GM12878 (cell line): ENCODE data around the gene HEBP1. TPM values are rescaled to one million over a fixed set of nuclear protein-coding genes. Genes with fewer than 3 reads are reported as not detected.

ENCODE experiments used
- ATAC-seq: fragments of 200-7000 bp; cut with Tn5 transposase; 3 replicates; pipeline ENCODE4 v1.9.1; 2020; ENCODE audit warnings: mild to moderate bottlenecking, moderate library complexity
- BruUV-seq: library from RNA; stranded (reverse); fragments of 400-500 nt; replicated peaks from 2 replicates; lab custom pipeline; 2021; lab: Mats Ljungman, UMichigan
- CTCF ChIA-PET: fragments of 300-600 bp; sonication (Branson Sonifier 250); formaldehyde crosslinking; extraction: SDS; loops from one replicate; lab custom pipeline; 2021; ENCODE audit warnings: inconsistent platforms; lab: Yijun Ruan, JAX
- POLR2A ChIA-PET: fragments of 350-600 bp; formaldehyde crosslinking; extraction: SDS; loops from one replicate; lab custom pipeline; 2021; ENCODE audit warnings: inconsistent platforms; lab: Charles Lee
- RAD21 ChIA-PET: fragments of 300-600 bp; sonication (Branson Sonifier 250); formaldehyde crosslinking; loops from one replicate; lab custom pipeline; 2023; ENCODE audit warnings: antibody characterized with exemption; ENCODE audit not compliant: unreplicated experiment; lab: Charles Lee
- SMC1A ChIA-PET: fragments of 300-600 bp; sonication (Branson Sonifier 250); formaldehyde crosslinking; loops from one replicate; lab custom pipeline; 2023; ENCODE audit not compliant: unreplicated experiment, uncharacterized antibody; lab: Charles Lee
- DNase-seq: peaks from one replicate; pipeline ENCODE4 v3.0.0-alpha.2; 2011; ENCODE audit warnings: low read depth, low spot score
- FAIRE-seq: peaks from 3 replicates; lab custom pipeline; 2011; peaks lifted over from hg19 to GRCh38; lab: Jason Lieb, UNC
- H2AFZ ChIP-seq: 2 replicates; pipeline ENCODE4 v1.6.0; 2011; ENCODE audit warnings: low read depth, low read length, control low read depth; ENCODE audit not compliant: control insufficient read depth
- H3K27ac ChIP-seq: 2 replicates; pipeline ENCODE4 v1.5.1; 2011; ENCODE audit warnings: control low read depth; ENCODE audit not compliant: control insufficient read depth, insufficient read depth
- H3K27me3 ChIP-seq, 2 experiments: replicated peaks in 1 of 2; 2 replicates each; pipeline versions ENCODE4 v1.6.0 to v1.6.1; 2011; ENCODE audit warnings: low read length in 1 of 2; ENCODE audit not compliant: control insufficient read depth in 2 of 2, insufficient read depth in 2 of 2
- H3K36me3 ChIP-seq, 2 experiments: 2 replicates each; pipeline ENCODE4 v1.5.1; 2011; ENCODE audit warnings: low read length in 1 of 2; ENCODE audit not compliant: control insufficient read depth in 2 of 2, insufficient read depth in 2 of 2
- H3K4me1 ChIP-seq: 2 replicates; pipeline ENCODE4 v1.6.1; 2011; ENCODE audit warnings: mild to moderate bottlenecking, low read length, moderate library complexity, mixed read lengths; ENCODE audit not compliant: control insufficient read depth, insufficient read depth
- H3K4me2 ChIP-seq: 2 replicates; pipeline ENCODE4 v1.6.0; 2011; ENCODE audit warnings: control low read depth; ENCODE audit not compliant: control insufficient read depth, insufficient read depth
- H3K4me3 ChIP-seq: fragments of 200-600 bp; sonication (generic); 2 replicates; pipeline ENCODE4 v1.5.1; 2016
- H3K79me2 ChIP-seq: 2 replicates; pipeline ENCODE4 v1.6.0; 2011; ENCODE audit warnings: low read length; ENCODE audit not compliant: control insufficient read depth, insufficient read depth
- H3K9ac ChIP-seq: 2 replicates; pipeline ENCODE4 v1.8.0; 2011; ENCODE audit warnings: low read length, control low read depth, mixed read lengths; ENCODE audit not compliant: control insufficient read depth, insufficient read depth
- H3K9me3 ChIP-seq: replicated peaks from 3 replicates; pipeline ENCODE4 v1.5.1; 2011; ENCODE audit warnings: mild to moderate bottlenecking, low read length; ENCODE audit not compliant: control insufficient read depth, insufficient read depth
- H4K20me1 ChIP-seq: 2 replicates; pipeline ENCODE4 v1.6.0; 2011; ENCODE audit not compliant: control insufficient read depth, insufficient read depth
- BCL11A ChIP-seq: IDR thresholded peaks from 2 replicates; pipeline ENCODE4 v1.6.1; 2011; ENCODE audit warnings: low read depth, low read length
- BHLHE40 ChIP-seq, 2 experiments: fragments of 450-650 bp in 1 of 2; IDR thresholded peaks; 2 replicates each; pipeline ENCODE4 v1.6.1; 2011 to 2017; ENCODE audit warnings: low read depth in 2 of 2, borderline replicate concordance in 1 of 2, improper control_type of control experiment in 1 of 2, low read length in 1 of 2, mild to moderate bottlenecking in 1 of 2
- CHD2 ChIP-seq: IDR thresholded peaks from 2 replicates; pipeline ENCODE4 v1.6.1; 2011; ENCODE audit warnings: low read depth, low read length, improper control_type of control experiment, borderline replicate concordance
- FOXK2 ChIP-seq: fragments of 450-650 bp; IDR thresholded peaks from 2 replicates; pipeline ENCODE4 v1.6.1; 2017; ENCODE audit warnings: mild to moderate bottlenecking, moderate library complexity
- GATAD2B ChIP-seq: fragments of 450-650 bp; conservative IDR thresholded peaks from 2 replicates; pipeline ENCODE4 v1.6.1; 2017; ENCODE audit warnings: low read depth, mild to moderate bottlenecking, moderate library complexity
- MXI1 ChIP-seq: fragments of 150-350 bp; IDR thresholded peaks from 2 replicates; pipeline ENCODE4 v1.6.1; 2011; ENCODE audit warnings: low read depth, mild to moderate bottlenecking, inconsistent platforms, low read length, improper control_type of control experiment
- PBX3 ChIP-seq: IDR thresholded peaks from 2 replicates; pipeline ENCODE4 v1.6.1; 2011; ENCODE audit warnings: mild to moderate bottlenecking, low read depth, low read length, moderate library complexity; ENCODE audit not compliant: insufficient replicate concordance
- RAD21 ChIP-seq: IDR thresholded peaks from 2 replicates; pipeline ENCODE4 v1.6.1; 2011; ENCODE audit warnings: mild to moderate bottlenecking, low read depth, low read length, moderate library complexity; ENCODE audit not compliant: insufficient read depth
- RAD51 ChIP-seq: fragments of 450-650 bp; IDR thresholded peaks from 2 replicates; pipeline ENCODE4 v1.6.1; 2016; ENCODE audit warnings: moderate library complexity, mild to moderate bottlenecking, inconsistent platforms
- RBBP5 ChIP-seq: fragments of 200-600 bp; sonication (generic); conservative IDR thresholded peaks from 2 replicates; pipeline ENCODE4 v1.6.1; 2016
- ZBED1 ChIP-seq: IDR thresholded peaks from 2 replicates; pipeline ENCODE4 v1.6.1; 2016; ENCODE audit warnings: borderline replicate concordance
- ZNF24 ChIP-seq: fragments of 450-650 bp; IDR thresholded peaks from 2 replicates; pipeline ENCODE4 v1.6.1; 2017; ENCODE audit warnings: antibody characterized with exemption, mild to moderate bottlenecking
- ZNF622 ChIP-seq: fragments of 450-650 bp; IDR thresholded peaks from 2 replicates; pipeline ENCODE4 v1.6.1; 2017; ENCODE audit warnings: mild to moderate bottlenecking, inconsistent platforms
- WGBS: methylation state at CpG from one replicate; pipeline ENCODE4 v1.1.6; 2016; ENCODE audit warnings: low lambda C conversion rate; ENCODE audit not compliant: insufficient replicate concordance, insufficient coverage; ENCODE audit errors: missing lambda C conversion rate; 5-methylcytosine and 5-hydroxymethylcytosine counted together
- in situ Hi-C: fragments of 300-500 bp; cut with MboI; formaldehyde crosslinking; loops from 9 replicates; pipeline ENCODE4 v1.14.3; 2018; ENCODE audit warnings: mixed read lengths
- intact Hi-C: fragments of 100-400 bp; cut with micrococcal nuclease; formaldehyde crosslinking; loops from one replicate; pipeline ENCODE4 v1.14.2; 2022; ENCODE audit not compliant: unreplicated experiment
- polyA plus RNA-seq, 11 experiments: library from polyadenylated mRNA; depleted of rRNA in 4 of 11; unstranded in 6 of 11; stranded (reverse) in 5 of 11; fragments of >200 nt; fragmentation: Nextera tagmentation in 4 of 11; fragmentation: Illumina TruSeq in 1 of 11; extraction: Ambion mirVana in 4 of 11; extraction: Trizol in 1 of 11; gene quantifications; 1 replicate in 1 of 11; 2 replicates in 10 of 11; pipeline versions ENCODE4 v1.2.1 to v1.2.3, GENCODE V29; 2011 to 2016; ENCODE audit warnings: inconsistent platforms in 2 of 11, missing spikeins in 2 of 11, low read depth in 1 of 11
- total RNA-seq, 4 experiments: library from RNA; depleted of rRNA in 3 of 4; stranded (reverse); fragments of >200 nt in 3 of 4; fragmentation: Illumina TruSeq in 1 of 4; extraction: Trizol in 1 of 4; gene quantifications; 2 replicates each; pipeline versions ENCODE4 v1.2.1 to v1.2.3, GENCODE V29; 2013 to 2021
- TF ChIP-seq, protein P1 (sequence below): IDR thresholded peaks from 2 replicates; pipeline ENCODE4 v1.6.1; 2012; ENCODE audit warnings: low read depth, low read length, improper control_type of control experiment

HEBP1 gene
- total and polyA plus RNA-seq, 10 of the 15 experiments (the other 5 are each of a cell fraction or from before 2014, with no cell fraction given): 0.07 to 0.32 (median 0.18) TPM; not detected in 5

DNA sequence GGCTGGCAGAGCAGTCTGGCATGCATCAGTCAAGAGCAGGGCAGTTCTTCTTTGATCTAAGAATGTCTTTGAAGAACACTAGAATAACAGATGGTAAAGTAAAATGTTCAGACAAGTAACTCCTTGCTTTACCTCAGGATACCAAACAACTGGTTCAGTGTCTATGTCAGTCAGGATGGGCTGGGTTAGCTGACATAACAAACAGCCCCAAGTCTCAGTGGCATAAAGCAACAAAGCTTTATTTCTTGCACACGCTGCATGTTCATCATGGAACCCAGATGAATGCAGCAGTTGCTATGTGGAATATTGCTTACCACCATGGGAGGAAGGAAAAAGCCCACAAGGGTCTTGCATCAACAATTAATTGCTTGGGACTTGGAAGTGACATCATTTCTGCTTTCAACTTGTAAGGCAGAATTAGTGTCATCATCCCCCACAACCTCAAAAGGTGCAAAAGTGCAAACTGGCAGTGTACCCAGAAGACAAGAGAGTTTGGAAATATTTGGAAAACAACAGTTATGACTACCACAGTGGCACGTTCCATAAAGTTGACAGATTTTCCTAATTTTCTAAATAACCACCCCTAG lies 69.3 kb downstream of the HEBP1 start:
- CTCF ChIA-PET: no interaction called here
- RAD21 ChIA-PET: interaction anchor here (0.6 kb wide), 1 partner anchor 36 kb away, joined by 5 read pairs; no protein-coding TSS in a partner anchor
- no peaks in the 10 kb centered on the region for H4K20me1 ChIP-seq
- FAIRE-seq (no peak), DNase-seq (no peak), ATAC-seq (no peak)
- H3K4me2 ChIP-seq: no peak overlapping the region
- intact Hi-C loops: no loop called here
- no peak overlapping the region for H3K9ac ChIP-seq
- in situ Hi-C loops: no loop called here
- H3K4me3 ChIP-seq: no peak overlapping the region
- TF ChIP-seq RBBP5: no peak
- no peak for TF ChIP-seq BCL11A
- TF ChIP-seq BHLHE40 (IDR thresholded peaks at IDR 0.05; ENCODE audit: borderline replicate concordance in 1 of 2, low read depth in 2 of 2, low read length in 1 of 2): no peak
- TF ChIP-seq ZBED1: no peak
- TF ChIP-seq, protein P1, sequence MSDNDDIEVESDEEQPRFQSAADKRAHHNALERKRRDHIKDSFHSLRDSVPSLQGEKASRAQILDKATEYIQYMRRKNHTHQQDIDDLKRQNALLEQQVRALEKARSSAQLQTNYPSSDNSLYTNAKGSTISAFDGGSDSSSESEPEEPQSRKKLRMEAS: no peak
- no peak for TF ChIP-seq RAD51
- TF ChIP-seq ZNF24: no peak
- TF ChIP-seq FOXK2: no peak
- no peaks in the 10 kb centered on the region for H3K36me3 ChIP-seq
- WGBS: 43% methylated on average over 2 of the region's 2 CpGs
- POLR2A ChIA-PET: no interaction called here
- SMC1A ChIA-PET: no interaction called here
- H3K79me2 ChIP-seq: no peaks in the 10 kb centered on the region
- BruUV-seq: no TSS peak
- H3K27ac ChIP-seq: no peak overlapping the region
- H2AFZ ChIP-seq: no peak overlapping the region
- H3K9me3 ChIP-seq: no peaks in the 10 kb centered on the region
- H3K27me3 ChIP-seq: peaks cover 0 to 1% of the 10 kb centered on the region in 2 experiments; a peak in 2 of 4 replicates
- H3K4me1 ChIP-seq: no peaks in the 10 kb centered on the region

GRCh38 chr12:12929696-12930095 lies 70.4 kb downstream of the HEBP1 start:
- peaks cover 0 to 1% of the 10 kb centered on the region in 2 experiments; a peak in 2 of 4 replicates for H3K27me3 ChIP-seq
- H4K20me1 ChIP-seq: no peaks in the 10 kb centered on the region
- in situ Hi-C loops: no loop called here
- intact Hi-C loops: no loop called here
- no peak overlapping the region for H3K27ac ChIP-seq
- no peak overlapping the region for H3K4me2 ChIP-seq
- no peak overlapping the region for H3K9ac ChIP-seq
- no peak for ATAC-seq
- WGBS: 50% methylated on average over 6 of the region's 6 CpGs
- no peaks in the 10 kb centered on the region for H3K9me3 ChIP-seq
- no peak for FAIRE-seq
- H3K4me3 ChIP-seq: no peak overlapping the region
- CTCF ChIA-PET: no interaction called here
- RAD21 ChIA-PET: no interaction called here
- no peak for DNase-seq
- H3K79me2 ChIP-seq: no peaks in the 10 kb centered on the region
- SMC1A ChIA-PET: no interaction called here
- H3K4me1 ChIP-seq: no peaks in the 10 kb centered on the region
- BruUV-seq: no TSS peak
- H2AFZ ChIP-seq: no peak overlapping the region
- no peaks in the 10 kb centered on the region for H3K36me3 ChIP-seq
- POLR2A ChIA-PET: no interaction called here
- TF ChIP-seq MXI1: no peak
- no peak for TF ChIP-seq RAD21
- no peak for TF ChIP-seq CHD2
- TF ChIP-seq ZNF622: no peak
- no peak for TF ChIP-seq GATAD2B
- no peak for TF ChIP-seq PBX3
